GM23338 (cell line): Measurements from ENCODE around the gene ABCA4.

ENCODE experiments used
- CREB1 ChIP-seq: fragments of 250-450 bp; sonication (Bioruptor Pico); IDR thresholded peaks from 2 replicates; pipeline ENCODE4 v1.5.0; 2020; ENCODE audit warnings: low read depth, mild to moderate bottlenecking, moderate library complexity
- EZH2 ChIP-seq: fragments of 200-600 bp; sonication (generic); IDR thresholded peaks from one replicate; pipeline ENCODE4 v1.8.0; 2017; ENCODE audit warnings: antibody characterized with exemption, mild to moderate bottlenecking, low read depth; ENCODE audit not compliant: unreplicated experiment
- POLR2AphosphoS5 ChIP-seq: IDR thresholded peaks from 2 replicates; pipeline ENCODE4 v1.6.1; 2016; ENCODE audit warnings: antibody characterized with exemption, low read depth
- ZNF114 ChIP-seq: fragments of 250-450 bp; sonication (Bioruptor Pico); IDR thresholded peaks from 2 replicates; pipeline ENCODE4 v1.5.0; 2020; ENCODE audit warnings: mild to moderate bottlenecking, moderate library complexity
- TF ChIP-seq, protein P1 (sequence below), 2 experiments: fragments of 200-600 bp in 1 of 2; sonication (generic) in 1 of 2; conservative IDR thresholded peaks; 2 replicates each; pipeline versions ENCODE4 v1.5.1 to v1.6.1; 2016 to 2017; ENCODE audit warnings: antibody characterized with exemption in 2 of 2, low read depth in 2 of 2, mild to moderate bottlenecking in 2 of 2, moderate library complexity in 1 of 2
- TF ChIP-seq, protein P2 (sequence below): fragments of 250-450 bp; sonication (Bioruptor Pico); IDR thresholded peaks from 2 replicates; pipeline ENCODE4 v1.5.0; 2020; ENCODE audit warnings: mild to moderate bottlenecking, moderate library complexity

DNA sequence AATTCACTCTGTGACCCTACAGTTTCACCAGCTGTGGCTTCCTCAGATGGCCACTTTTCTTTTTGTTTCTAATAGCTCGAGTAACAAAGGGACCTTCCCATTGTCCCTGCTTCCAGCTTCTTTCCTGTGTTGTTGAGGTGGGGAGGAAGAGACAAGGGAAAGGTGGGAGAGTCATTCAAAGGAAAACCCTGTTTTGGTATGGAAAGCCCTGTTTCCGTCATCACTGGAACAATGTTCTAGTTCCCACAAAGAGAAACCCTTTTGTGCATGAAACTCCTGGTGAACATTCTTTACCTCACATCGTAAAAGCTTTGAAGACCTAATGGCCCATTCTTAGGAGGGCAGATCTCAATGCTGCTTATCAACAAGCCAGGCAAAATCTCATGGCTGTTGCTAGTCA, 62.2 kb downstream of the ABCA4 start:
- TF ChIP-seq, protein P1, sequence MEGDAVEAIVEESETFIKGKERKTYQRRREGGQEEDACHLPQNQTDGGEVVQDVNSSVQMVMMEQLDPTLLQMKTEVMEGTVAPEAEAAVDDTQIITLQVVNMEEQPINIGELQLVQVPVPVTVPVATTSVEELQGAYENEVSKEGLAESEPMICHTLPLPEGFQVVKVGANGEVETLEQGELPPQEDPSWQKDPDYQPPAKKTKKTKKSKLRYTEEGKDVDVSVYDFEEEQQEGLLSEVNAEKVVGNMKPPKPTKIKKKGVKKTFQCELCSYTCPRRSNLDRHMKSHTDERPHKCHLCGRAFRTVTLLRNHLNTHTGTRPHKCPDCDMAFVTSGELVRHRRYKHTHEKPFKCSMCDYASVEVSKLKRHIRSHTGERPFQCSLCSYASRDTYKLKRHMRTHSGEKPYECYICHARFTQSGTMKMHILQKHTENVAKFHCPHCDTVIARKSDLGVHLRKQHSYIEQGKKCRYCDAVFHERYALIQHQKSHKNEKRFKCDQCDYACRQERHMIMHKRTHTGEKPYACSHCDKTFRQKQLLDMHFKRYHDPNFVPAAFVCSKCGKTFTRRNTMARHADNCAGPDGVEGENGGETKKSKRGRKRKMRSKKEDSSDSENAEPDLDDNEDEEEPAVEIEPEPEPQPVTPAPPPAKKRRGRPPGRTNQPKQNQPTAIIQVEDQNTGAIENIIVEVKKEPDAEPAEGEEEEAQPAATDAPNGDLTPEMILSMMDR (conservative IDR thresholded peaks at IDR 0.05; ENCODE audit: low read depth in 2 of 2), result no peak
- TF ChIP-seq POLR2AphosphoS5, result no peak
- no peak for TF ChIP-seq ZNF114 (CRISPR knock-in tag)
- TF ChIP-seq, protein P2, sequence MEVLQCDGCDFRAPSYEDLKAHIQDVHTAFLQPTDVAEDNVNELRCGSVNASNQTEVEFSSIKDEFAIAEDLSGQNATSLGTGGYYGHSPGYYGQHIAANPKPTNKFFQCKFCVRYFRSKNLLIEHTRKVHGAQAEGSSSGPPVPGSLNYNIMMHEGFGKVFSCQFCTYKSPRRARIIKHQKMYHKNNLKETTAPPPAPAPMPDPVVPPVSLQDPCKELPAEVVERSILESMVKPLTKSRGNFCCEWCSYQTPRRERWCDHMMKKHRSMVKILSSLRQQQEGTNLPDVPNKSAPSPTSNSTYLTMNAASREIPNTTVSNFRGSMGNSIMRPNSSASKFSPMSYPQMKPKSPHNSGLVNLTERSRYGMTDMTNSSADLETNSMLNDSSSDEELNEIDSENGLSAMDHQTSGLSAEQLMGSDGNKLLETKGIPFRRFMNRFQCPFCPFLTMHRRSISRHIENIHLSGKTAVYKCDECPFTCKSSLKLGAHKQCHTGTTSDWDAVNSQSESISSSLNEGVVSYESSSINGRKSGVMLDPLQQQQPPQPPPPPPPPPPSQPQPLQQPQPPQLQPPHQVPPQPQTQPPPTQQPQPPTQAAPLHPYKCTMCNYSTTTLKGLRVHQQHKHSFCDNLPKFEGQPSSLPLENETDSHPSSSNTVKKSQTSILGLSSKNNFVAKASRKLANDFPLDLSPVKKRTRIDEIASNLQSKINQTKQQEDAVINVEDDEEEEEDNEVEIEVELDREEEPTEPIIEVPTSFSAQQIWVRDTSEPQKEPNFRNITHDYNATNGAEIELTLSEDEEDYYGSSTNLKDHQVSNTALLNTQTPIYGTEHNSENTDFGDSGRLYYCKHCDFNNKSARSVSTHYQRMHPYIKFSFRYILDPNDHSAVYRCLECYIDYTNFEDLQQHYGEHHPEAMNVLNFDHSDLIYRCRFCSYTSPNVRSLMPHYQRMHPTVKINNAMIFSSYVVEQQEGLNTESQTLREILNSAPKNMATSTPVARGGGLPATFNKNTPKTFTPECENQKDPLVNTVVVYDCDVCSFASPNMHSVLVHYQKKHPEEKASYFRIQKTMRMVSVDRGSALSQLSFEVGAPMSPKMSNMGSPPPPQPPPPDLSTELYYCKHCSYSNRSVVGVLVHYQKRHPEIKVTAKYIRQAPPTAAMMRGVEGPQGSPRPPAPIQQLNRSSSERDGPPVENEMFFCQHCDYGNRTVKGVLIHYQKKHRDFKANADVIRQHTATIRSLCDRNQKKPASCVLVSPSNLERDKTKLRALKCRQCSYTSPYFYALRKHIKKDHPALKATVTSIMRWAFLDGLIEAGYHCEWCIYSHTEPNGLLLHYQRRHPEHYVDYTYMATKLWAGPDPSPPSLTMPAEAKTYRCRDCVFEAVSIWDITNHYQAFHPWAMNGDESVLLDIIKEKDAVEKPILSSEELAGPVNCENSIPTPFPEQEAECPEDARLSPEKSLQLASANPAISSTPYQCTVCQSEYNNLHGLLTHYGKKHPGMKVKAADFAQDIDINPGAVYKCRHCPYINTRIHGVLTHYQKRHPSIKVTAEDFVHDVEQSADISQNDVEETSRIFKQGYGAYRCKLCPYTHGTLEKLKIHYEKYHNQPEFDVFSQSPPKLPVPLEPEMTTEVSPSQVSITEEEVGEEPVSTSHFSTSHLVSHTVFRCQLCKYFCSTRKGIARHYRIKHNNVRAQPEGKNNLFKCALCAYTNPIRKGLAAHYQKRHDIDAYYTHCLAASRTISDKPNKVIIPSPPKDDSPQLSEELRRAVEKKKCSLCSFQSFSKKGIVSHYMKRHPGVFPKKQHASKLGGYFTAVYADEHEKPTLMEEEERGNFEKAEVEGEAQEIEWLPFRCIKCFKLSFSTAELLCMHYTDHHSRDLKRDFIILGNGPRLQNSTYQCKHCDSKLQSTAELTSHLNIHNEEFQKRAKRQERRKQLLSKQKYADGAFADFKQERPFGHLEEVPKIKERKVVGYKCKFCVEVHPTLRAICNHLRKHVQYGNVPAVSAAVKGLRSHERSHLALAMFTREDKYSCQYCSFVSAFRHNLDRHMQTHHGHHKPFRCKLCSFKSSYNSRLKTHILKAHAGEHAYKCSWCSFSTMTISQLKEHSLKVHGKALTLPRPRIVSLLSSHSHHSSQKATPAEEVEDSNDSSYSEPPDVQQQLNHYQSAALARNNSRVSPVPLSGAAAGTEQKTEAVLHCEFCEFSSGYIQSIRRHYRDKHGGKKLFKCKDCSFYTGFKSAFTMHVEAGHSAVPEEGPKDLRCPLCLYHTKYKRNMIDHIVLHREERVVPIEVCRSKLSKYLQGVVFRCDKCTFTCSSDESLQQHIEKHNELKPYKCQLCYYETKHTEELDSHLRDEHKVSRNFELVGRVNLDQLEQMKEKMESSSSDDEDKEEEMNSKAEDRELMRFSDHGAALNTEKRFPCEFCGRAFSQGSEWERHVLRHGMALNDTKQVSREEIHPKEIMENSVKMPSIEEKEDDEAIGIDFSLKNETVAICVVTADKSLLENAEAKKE (CRISPR knock-in tag), result no peak
- TF ChIP-seq EZH2, result no peak
- no peak for TF ChIP-seq CREB1 (CRISPR knock-in tag)
